NB4 (cell line): ENCODE measurements around the gene PPM1B.
A peak's percentile ranks its signal among the peaks of the same experiment; 100 is the strongest.

Experiments
- DNase-seq: peaks from one replicate; pipeline ENCODE4 v3.0.0; 2010; ENCODE audit warnings: low read depth
- H3K4me3 ChIP-seq: one replicate; pipeline ENCODE4 v1.5.1; 2011; ENCODE audit warnings: mild to moderate bottlenecking, low read depth, low read length, moderate library complexity
- MYC ChIP-seq: IDR thresholded peaks from 2 replicates; pipeline ENCODE4 v1.6.1; 2011; ENCODE audit warnings: low read depth, low read length
- POLR2A ChIP-seq: IDR thresholded peaks from 2 replicates; pipeline ENCODE4 v1.6.1; 2011; ENCODE audit warnings: mild to moderate bottlenecking; ENCODE audit not compliant: insufficient read length; ENCODE audit errors: extremely low read depth
- TF ChIP-seq, protein P1 (sequence below): IDR thresholded peaks from one replicate; pipeline ENCODE4 v1.5.1; 2012; ENCODE audit warnings: low read depth, low read length
- TF ChIP-seq, protein P2 (sequence below): IDR thresholded peaks from 2 replicates; pipeline ENCODE4 v1.6.1; 2011; ENCODE audit warnings: low read depth, low read length

Gene PPM1B

DNA sequence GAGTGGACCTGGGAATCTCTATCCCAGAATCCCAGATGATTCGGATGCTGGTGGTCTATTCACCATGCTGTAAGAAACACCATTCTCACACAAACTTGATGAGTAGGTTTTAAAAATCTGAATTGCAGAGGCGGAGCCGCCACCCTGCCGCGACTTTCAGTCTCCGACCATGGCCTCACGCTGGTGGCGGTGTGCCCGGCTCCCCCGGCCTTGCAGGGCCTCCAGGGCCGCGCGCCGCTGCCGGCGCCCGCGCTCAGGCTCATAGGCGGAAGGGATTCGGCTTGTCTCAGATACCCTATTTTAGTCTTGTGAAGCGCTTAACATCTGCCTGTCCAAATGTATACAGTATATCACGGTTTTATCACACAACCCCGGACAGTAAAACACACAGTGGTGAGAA lies 2.6 kb upstream of the PPM1B start:
- DNase-seq: no peak
- H3K4me3 ChIP-seq: no peak overlapping the region
- no peak for TF ChIP-seq POLR2A
- TF ChIP-seq, protein P1, sequence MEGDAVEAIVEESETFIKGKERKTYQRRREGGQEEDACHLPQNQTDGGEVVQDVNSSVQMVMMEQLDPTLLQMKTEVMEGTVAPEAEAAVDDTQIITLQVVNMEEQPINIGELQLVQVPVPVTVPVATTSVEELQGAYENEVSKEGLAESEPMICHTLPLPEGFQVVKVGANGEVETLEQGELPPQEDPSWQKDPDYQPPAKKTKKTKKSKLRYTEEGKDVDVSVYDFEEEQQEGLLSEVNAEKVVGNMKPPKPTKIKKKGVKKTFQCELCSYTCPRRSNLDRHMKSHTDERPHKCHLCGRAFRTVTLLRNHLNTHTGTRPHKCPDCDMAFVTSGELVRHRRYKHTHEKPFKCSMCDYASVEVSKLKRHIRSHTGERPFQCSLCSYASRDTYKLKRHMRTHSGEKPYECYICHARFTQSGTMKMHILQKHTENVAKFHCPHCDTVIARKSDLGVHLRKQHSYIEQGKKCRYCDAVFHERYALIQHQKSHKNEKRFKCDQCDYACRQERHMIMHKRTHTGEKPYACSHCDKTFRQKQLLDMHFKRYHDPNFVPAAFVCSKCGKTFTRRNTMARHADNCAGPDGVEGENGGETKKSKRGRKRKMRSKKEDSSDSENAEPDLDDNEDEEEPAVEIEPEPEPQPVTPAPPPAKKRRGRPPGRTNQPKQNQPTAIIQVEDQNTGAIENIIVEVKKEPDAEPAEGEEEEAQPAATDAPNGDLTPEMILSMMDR: no peak
- no peak for TF ChIP-seq MYC
- TF ChIP-seq, protein P2, sequence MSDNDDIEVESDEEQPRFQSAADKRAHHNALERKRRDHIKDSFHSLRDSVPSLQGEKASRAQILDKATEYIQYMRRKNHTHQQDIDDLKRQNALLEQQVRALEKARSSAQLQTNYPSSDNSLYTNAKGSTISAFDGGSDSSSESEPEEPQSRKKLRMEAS: no peak

DNA sequence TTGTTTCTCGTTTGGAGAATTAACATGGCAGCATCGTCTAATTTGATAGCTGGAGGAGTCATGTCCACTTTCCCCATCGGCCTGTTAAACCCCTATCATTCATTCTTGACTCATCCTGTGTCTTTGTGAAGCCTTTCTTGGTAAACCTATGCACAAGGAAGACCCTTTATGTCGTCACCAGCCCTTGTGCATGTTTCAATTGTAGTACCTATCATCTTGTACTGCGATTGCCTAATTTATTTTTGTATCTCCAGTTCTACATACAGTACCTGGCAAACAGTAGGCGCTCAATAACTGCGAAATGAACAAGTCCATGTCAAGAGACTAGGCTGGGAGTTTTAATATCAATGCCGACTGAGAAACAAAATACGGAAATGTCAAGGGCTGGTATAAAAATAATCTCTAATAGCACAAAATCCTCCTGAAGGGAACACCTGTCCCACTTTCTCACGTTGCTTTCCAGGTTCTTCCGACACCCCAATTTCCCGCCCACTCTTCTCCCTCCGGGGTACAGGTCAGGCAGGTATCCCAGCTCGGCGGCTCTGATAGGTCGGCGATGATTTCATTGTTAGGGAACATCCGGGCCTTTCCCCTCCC lies 1.3 kb upstream of the PPM1B start:
- peak overlapping the region; percentile 66 for H3K4me3 ChIP-seq
- DNase-seq: peak; percentile 36
- TF ChIP-seq, protein P2: no peak
- TF ChIP-seq MYC: no peak
- TF ChIP-seq, protein P1: no peak
- no peak for TF ChIP-seq POLR2A

DNA sequence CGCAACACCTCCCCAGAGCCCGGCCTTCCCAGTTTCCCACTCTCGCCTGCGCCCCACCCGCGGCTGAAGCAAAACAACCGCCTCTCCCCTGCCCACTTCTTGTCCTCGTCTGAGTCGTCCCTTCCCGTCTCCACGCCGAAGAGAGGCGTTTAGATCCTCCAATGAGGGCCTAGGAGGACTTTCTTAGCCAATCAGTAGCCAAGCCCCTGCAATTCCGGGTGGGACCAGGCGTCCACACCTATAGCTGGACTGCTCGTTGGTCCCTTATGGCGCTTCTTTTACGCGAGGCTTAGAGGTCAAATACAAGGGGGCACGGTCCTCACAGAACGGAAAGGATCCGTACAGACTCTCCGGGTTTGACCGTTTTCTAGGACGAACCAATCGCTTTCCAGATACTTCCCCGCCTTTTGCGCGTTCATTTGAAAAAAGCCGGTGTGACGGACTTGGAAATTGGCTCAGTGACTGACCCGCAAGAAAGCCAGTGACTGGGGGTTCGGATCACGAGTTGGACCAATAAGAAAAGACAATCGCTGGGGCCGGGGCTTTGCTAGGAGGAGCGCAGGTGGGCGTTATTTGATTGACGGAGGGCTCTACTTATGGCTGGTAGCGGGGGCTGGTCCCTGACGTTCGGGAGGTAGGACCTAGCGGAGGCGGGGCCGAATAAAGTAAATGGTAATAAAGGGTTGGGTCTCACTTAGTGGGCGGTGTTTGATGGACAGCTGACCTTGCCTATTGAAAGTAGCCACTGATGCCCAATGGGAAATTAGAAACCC lies 581 bp upstream of the PPM1B start:
- TF ChIP-seq, protein P1: no peak
- TF ChIP-seq POLR2A: peak; percentile 38
- TF ChIP-seq, protein P2: peak; percentile 75
- TF ChIP-seq MYC: 0 out of 2 replicates have a peak, but pooled peaks have one; percentile 2
- peak; percentile 100 for DNase-seq
- H3K4me3 ChIP-seq: peak overlapping the region; percentile 66

DNA sequence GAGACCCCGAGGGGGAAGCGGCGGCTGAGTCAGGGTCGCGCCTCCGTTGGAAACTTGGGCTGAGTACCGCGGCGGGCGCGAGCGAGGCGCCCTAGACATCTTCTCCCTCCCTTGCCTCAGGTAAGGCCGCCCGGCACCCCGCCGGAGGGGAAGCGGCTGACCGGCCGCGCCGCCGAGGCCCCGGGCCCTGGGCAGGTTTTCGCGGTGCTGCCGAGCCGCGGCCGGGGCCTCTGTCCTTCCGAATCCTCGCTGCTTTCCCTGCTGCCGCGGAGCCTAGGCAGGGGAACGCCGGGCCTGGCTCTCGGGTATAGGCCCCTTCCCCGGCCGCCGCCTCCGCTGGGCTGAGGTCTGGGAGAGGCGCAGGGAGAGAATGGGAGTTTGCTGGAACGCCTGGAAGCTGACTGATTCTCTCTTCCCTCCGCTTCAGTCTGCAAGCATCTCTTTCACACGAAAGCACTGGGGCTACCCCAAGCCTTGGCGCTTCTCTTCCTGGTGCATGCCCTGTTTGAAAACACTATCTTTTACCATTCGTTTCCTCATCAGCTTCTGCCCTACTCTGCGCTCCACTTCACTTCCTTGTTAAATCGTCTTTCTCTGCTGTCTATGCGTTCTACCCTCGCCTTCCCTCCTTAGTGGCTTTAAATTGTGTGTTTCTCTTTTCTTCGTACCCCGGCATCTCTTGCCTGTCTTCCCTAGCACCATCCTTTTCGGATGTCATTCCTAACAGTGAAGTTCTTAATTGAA lies 652 bp downstream of the PPM1B start:
- H3K4me3 ChIP-seq: peak overlapping the region; percentile 92
- TF ChIP-seq MYC (no peak), POLR2A (no peak)
- TF ChIP-seq, protein P2: peak; percentile 44; the same call in 1 of the 2 replicates
- TF ChIP-seq, protein P1: peak; percentile 2
- DNase-seq: peak; percentile 80

DNA sequence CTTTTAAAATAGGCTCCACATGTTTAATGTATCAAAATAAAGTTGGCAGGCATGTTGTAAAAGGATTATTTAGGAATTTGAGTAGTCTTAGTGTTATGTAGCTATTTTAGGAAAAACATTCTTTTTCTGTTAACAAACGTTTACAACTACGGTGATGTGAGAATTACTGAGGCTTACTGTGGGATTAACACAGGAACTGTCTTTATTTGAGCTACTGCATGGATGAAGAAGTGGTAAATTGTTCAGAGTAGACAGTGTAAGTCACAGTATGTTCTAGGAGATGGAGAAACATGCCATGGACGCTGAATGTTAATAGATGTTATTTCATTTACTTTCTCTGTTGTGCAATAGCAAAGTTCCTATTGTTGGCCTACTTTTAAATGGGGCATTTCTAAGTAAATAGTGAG lies 1.6 kb downstream of the PPM1B start:
- DNase-seq: peak; percentile 55
- H3K4me3 ChIP-seq: peak overlapping the region; percentile 92
- no peak for TF ChIP-seq MYC
- TF ChIP-seq, protein P1: no peak
